H1 (cell line): ENCODE measurements around the gene KIFC1. TPM values are rescaled to one million over a fixed set of nuclear protein-coding genes. Genes with fewer than 3 reads are reported as not detected.

Source experiments
- CHD7 ChIP-seq: fragments of 300-600 bp; sonication (generic); IDR thresholded peaks from 2 replicates; pipeline ENCODE4 v1.7.1; 2012; ENCODE audit warnings: low read length, moderate library complexity, mild to moderate bottlenecking, inconsistent platforms; ENCODE audit not compliant: insufficient replicate concordance
- SIRT6 ChIP-seq: IDR thresholded peaks from one replicate; pipeline ENCODE4 v1.7.1; 2012; ENCODE audit warnings: low read length, inconsistent platforms
- YY1 ChIP-seq: IDR thresholded peaks from 2 replicates; pipeline ENCODE4 v1.6.1; 2011; ENCODE audit warnings: low read depth, mild to moderate bottlenecking, low read length
- polyA plus RNA-seq, 7 experiments: library from polyadenylated mRNA; depleted of rRNA in 3 of 7; stranded (reverse) in 5 of 7; unstranded in 2 of 7; fragments of >200 nt in 5 of 7; fragments of 200-250 nt in 2 of 7; gene quantifications; 1 replicate in 5 of 7; 2 replicates in 1 of 7; 4 replicates in 1 of 7; pipeline versions ENCODE4 v1.2.1 to v1.2.3, GENCODE V29; 2011 to 2013; ENCODE audit warnings: missing spikeins in 2 of 7, mixed read lengths in 2 of 7
- total RNA-seq: library from RNA; stranded (reverse); fragmentation: NEBNext Ultra II Directional; extraction: Animal tissue kit (Norgen Biotek cat#: 25700); gene quantifications from 2 replicates; pipeline ENCODE4 v1.2.1, GENCODE V29; 2021

Gene KIFC1
- total and polyA plus RNA-seq, 2 of the 8 experiments (the other 6 are each of a cell fraction or from before 2014, with no cell fraction given), result 46.6 to 64.3 TPM

- TF ChIP-seq CHD7, result no peak
- TF ChIP-seq SIRT6, result no peak
- no peak for TF ChIP-seq YY1
These were observed 62.7 kb downstream of the KIFC1 start, which contains the start of gene ZBTB9 (continued) for GRCh38 chr6:33454009-33454946.
